GM18868 (cell line): ENCODE results near the gene FAM200C.
A peak's percentile ranks its signal among the peaks of the same experiment; 100 is the strongest.
"Not testable (repeated sequence)": the region's sequence is repeated elsewhere in the genome, so short reads cannot be mapped to it uniquely, and the experiment has no call there.

Source experiments
- ATAC-seq: cut with Tn5 transposase; IDR thresholded peaks from one replicate; pipeline ENCODE4 v1.9.1; 2021; ENCODE audit warnings: mild to moderate bottlenecking, moderate library complexity; ENCODE audit not compliant: unreplicated experiment

Gene FAM200C

GRCh38 chr5:160399402-160400353 is at the start of gene FAM200C:
Gene FAM200C (minus strand): TSS chr5:160400054. CDS start chr5:160395490, 4,564 bp downstream.
- ATAC-seq, result peak; percentile 89

GRCh38 chr5:160449458-160449857 is 49.6 kb upstream of the FAM200C start:
- no peak for ATAC-seq

- ATAC-seq, result no peak
These were observed 49.0 kb upstream of the FAM200C start for GRCh38 chr5:160448886-160449285.

- no peak for ATAC-seq
These were observed 45.9 kb upstream of the FAM200C start for GRCh38 chr5:160445751-160446150.

- ATAC-seq, result no peak
These were observed 45.3 kb upstream of the FAM200C start for GRCh38 chr5:160445132-160445531.

GRCh38 chr5:160444407-160444806 is 44.6 kb upstream of the FAM200C start:
- no peak for ATAC-seq

- ATAC-seq, result peak; percentile 44
These were observed 43.1 kb upstream of the FAM200C start for GRCh38 chr5:160442824-160443431.

GRCh38 chr5:160441311-160441781 is 41.5 kb upstream of the FAM200C start:
- no peak for ATAC-seq

GRCh38 chr5:160439205-160439600 is 39.3 kb upstream of the FAM200C start:
- peak; percentile 51 for ATAC-seq

GRCh38 chr5:160438316-160439204 is 38.7 kb upstream of the FAM200C start:
- ATAC-seq, result peak; percentile 24

GRCh38 chr5:160437271-160437670 is 37.4 kb upstream of the FAM200C start:
- ATAC-seq, result no peak

GRCh38 chr5:160436661-160437060 is 36.8 kb upstream of the FAM200C start:
- ATAC-seq, result not testable (repeated sequence)

- ATAC-seq, result no peak
These were observed 36.2 kb upstream of the FAM200C start for GRCh38 chr5:160436017-160436416.

GRCh38 chr5:160435532-160435931 is 35.7 kb upstream of the FAM200C start:
- no peak for ATAC-seq

- peak; percentile 85 for ATAC-seq
These were observed 34.2 kb upstream of the FAM200C start for GRCh38 chr5:160434022-160434531.

- ATAC-seq, result no peak
These were observed 32.9 kb upstream of the FAM200C start for GRCh38 chr5:160432787-160433186.

GRCh38 chr5:160432196-160432595 is 32.3 kb upstream of the FAM200C start:
- ATAC-seq, result peak; percentile 27

GRCh38 chr5:160427607-160428006 is 27.8 kb upstream of the FAM200C start:
- no peak for ATAC-seq

GRCh38 chr5:160423099-160423498 is 23.2 kb upstream of the FAM200C start:
- no peak for ATAC-seq

- peak; percentile 64 for ATAC-seq
These were observed 21.9 kb upstream of the FAM200C start, which contains the start of gene PTTG1 for GRCh38 chr5:160421625-160422258. Gene PTTG1 (plus strand): TSS chr5:160421855. CDS start chr5:160422313, 458 bp downstream.
